ACC112 (cell line): ENCODE data around the gene OSBPL2.

Experiments
- H2AFZ ChIP-seq: fragments of 200-600 bp; sonication (generic); one replicate; pipeline ENCODE4 v1.6.0; 2017; ENCODE audit warnings: antibody characterized with exemption, low read length; ENCODE audit not compliant: unreplicated experiment
- H3K27ac ChIP-seq: fragments of 200-600 bp; sonication (generic); 2 replicates; pipeline ENCODE4 v1.5.1; 2014; ENCODE audit warnings: low read depth, mild to moderate bottlenecking, antibody characterized with exemption, low read length, moderate library complexity
- H3K27me3 ChIP-seq: fragments of 200-600 bp; sonication (generic); 2 replicates; pipeline ENCODE4 v1.6.1; 2014; ENCODE audit warnings: mild to moderate bottlenecking, antibody characterized with exemption, low read length, moderate library complexity, mixed read lengths; ENCODE audit not compliant: insufficient read depth
- H3K36me3 ChIP-seq: fragments of 200-600 bp; sonication (generic); 2 replicates; pipeline ENCODE4 v1.6.1; 2016; ENCODE audit warnings: mild to moderate bottlenecking, antibody characterized with exemption, low read length, moderate library complexity, mixed read lengths; ENCODE audit not compliant: insufficient read depth
- H3K4me1 ChIP-seq: fragments of 200-600 bp; sonication (generic); one replicate; pipeline ENCODE4 v1.6.1; 2016; ENCODE audit warnings: low read length, mixed read lengths; ENCODE audit not compliant: insufficient read depth, unreplicated experiment, control insufficient read depth
- H3K4me3 ChIP-seq: fragments of 200-600 bp; sonication (generic); 2 replicates; pipeline ENCODE4 v1.5.1; 2014; ENCODE audit warnings: mild to moderate bottlenecking, low read depth, low read length
- H3K79me2 ChIP-seq: fragments of 200-600 bp; sonication (generic); one replicate; pipeline ENCODE4 v1.6.0; 2016; ENCODE audit warnings: low read length; ENCODE audit not compliant: control insufficient read depth, unreplicated experiment, insufficient read depth

The OSBPL2 gene

DNA sequence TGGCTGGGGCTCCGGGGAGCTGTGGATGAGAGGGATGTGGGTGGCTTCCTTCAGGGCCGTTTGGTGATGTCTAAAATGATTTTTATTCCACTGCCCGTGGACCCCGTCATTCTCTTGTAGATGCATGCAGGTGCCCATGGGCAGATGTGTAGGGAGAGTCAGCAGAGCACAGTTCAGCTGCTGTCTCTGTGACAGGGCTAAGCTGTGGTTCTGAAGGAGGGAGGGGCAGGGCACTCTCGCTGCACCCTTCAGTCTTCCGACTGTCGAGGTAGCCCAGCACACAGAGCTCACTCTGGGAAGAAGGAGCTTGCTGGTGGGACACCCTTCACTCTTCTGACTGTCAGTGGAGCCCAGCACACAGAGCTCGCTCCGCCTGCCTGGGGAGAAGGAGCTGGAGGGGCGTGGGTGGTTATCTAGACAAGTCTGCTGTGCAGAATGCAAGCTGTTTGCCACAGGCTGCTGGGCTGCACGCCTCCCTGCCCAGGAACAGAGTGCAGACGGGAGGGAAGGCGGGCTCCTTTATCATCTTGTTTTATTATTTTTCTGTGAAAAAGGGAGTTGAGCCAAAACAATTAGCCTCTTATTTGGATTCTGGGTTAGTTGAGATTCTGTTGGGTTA, 36.1 kb downstream of the OSBPL2 start:
- Histone ChIP-seq H3K4me1 (no peaks in the 10 kb centered on the region), H3K27ac (no peak overlapping the region), H3K79me2 (no peaks in the 10 kb centered on the region), H3K27me3 (no peaks in the 10 kb centered on the region), H2AFZ (no peak overlapping the region), H3K36me3 (peaks cover 4% of the 10 kb centered on the region; the same call in 1 of the 2 replicates), H3K4me3 (no peak overlapping the region)

DNA sequence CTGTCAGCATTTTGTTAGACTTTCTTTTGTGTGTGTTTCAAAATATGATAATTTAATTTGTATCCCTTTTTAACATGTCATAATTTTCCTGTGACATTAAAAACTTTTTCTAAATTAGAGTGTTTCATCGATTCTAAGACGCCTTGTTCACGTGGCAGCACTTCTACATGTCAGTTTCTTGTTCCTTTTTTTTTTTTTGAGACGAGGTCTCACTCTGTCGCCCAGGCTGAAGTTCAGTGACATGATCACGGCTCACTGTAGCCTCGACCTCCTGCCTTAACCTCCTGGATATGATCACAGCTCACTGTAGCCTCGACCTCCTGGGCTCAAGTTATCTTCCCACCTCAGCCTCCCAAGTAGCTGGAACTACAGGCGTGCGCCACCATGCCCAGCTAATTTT, 36.9 kb downstream of the OSBPL2 start:
- no peak overlapping the region for H2AFZ ChIP-seq
- no peak overlapping the region for H3K4me3 ChIP-seq
- H3K27me3 ChIP-seq = no peaks in the 10 kb centered on the region
- no peaks in the 10 kb centered on the region for H3K79me2 ChIP-seq
- H3K27ac ChIP-seq = no peak overlapping the region
- H3K36me3 ChIP-seq = peaks cover 4% of the 10 kb centered on the region; the same call in 1 of the 2 replicates
- no peaks in the 10 kb centered on the region for H3K4me1 ChIP-seq

DNA sequence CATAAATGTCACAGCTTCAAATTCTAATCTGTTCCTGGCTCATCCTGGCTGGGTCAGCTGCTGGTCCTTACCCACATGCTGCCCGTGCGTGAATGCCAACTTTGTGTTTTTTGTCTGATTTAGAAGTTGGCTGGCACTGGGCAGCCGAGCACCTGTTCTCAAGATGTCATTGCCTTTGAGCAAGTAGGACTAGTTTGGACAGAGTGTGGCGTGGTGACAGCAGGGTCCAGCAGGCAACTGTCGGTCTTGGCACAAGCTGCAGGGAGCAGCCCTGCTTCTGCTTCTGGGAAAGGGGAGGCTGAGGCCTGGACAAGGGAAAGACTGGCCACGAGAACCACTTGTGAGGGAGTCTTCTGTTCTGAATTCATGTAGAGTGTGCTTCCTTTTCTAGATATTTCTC, 38.1 kb downstream of the OSBPL2 start:
- Histone ChIP-seq H3K36me3 (peaks cover 4% of the 10 kb centered on the region; the same call in 1 of the 2 replicates), H3K4me1 (no peaks in the 10 kb centered on the region), H3K79me2 (no peaks in the 10 kb centered on the region), H3K4me3 (no peak overlapping the region), H3K27me3 (no peaks in the 10 kb centered on the region), H3K27ac (no peak overlapping the region), H2AFZ (no peak overlapping the region)

DNA sequence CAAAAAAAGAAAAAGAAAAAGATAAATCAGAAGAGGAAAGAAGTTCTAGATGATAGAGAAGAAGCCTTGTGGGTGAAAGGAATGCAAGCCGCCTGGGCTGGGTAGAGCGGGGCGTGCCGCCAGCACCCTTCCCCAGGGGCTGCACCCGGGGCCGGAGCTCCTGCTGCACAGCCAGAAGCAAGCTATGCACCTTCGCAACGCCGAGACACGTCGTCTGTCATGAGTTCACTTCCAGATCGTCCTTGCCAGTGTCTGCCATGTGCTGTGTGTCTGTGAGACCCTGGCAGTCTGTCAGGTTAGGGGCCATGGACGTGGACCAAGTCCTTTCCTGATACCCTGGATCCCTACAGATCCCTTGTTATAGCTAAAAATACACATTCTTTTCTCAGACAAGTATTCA, 38.9 kb downstream of the OSBPL2 start:
- H3K36me3 ChIP-seq = peaks cover 4% of the 10 kb centered on the region; the same call in 1 of the 2 replicates
- no peaks in the 10 kb centered on the region for H3K79me2 ChIP-seq
- H3K4me3 ChIP-seq = no peak overlapping the region
- no peak overlapping the region for H3K27ac ChIP-seq
- no peak overlapping the region for H2AFZ ChIP-seq
- no peaks in the 10 kb centered on the region for H3K27me3 ChIP-seq
- no peaks in the 10 kb centered on the region for H3K4me1 ChIP-seq

DNA sequence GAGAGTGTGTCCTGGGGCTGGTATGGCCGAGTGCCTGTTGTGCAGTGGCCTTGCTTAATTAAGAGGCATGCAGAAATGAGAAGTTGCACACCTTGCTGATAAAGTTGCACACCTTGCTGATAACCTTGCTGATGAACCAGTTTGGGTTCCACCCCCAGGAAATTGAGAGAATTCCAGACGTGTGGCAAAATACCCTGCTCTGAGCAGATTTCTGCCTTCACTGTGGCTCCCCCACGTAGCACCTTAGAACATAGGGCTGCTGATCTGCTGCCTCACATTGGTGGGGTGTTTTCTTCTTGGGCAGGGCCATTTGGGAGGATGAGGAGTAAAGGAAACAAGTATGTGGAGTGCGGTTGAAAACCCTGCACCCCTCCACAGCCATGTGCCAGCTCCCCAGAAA, 42.0 kb downstream of the OSBPL2 start:
- Histone ChIP-seq H3K27me3 (no peaks in the 10 kb centered on the region), H3K36me3 (peaks cover 4% of the 10 kb centered on the region; the same call in 1 of the 2 replicates), H3K4me1 (no peaks in the 10 kb centered on the region), H3K4me3 (no peak overlapping the region), H3K27ac (no peak overlapping the region), H3K79me2 (no peaks in the 10 kb centered on the region), H2AFZ (no peak overlapping the region)

DNA sequence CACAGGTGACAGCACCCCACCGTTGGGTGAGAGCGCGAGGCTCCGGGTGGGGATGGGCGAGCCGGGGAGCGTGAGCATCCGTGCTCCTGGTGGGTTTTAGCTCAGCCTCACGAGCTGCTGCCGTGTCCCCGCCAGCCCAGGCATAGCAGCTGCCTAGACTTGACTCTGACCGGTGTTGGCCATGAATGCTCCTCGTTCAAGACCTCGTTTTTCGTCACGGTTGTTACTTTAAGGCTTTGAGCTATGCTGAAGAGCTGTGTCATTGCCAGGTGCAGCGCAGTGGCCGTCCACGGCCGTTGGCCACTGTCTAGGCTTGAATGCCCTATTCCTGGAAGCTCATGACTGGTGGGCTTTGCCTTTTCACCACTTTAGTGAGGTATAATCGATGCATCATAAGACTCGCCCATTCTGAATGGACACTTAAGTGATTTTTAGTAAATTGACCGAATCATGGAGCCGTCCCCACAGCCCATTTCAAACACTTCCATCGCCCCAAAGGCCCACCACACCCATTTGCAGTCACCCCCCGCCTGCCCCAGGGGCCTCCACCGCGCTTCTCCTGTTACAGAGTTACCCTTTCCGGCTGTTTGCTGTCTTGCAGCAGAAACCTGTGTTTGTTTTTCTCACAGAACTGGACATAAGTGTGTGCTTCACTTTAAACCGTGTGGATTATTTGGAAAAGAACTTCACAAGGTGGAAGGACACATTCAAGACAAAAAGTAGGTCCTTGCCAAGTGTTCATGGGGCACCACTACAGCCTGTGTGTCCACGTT, 43.0 kb downstream of the OSBPL2 start:
- no peaks in the 10 kb centered on the region for H3K4me1 ChIP-seq
- H3K4me3 ChIP-seq = no peak overlapping the region
- H3K27me3 ChIP-seq = no peaks in the 10 kb centered on the region
- H3K27ac ChIP-seq = no peak overlapping the region
- no peak overlapping the region for H2AFZ ChIP-seq
- H3K36me3 ChIP-seq = peaks cover 4% of the 10 kb centered on the region; the same call in 1 of the 2 replicates
- no peaks in the 10 kb centered on the region for H3K79me2 ChIP-seq

DNA sequence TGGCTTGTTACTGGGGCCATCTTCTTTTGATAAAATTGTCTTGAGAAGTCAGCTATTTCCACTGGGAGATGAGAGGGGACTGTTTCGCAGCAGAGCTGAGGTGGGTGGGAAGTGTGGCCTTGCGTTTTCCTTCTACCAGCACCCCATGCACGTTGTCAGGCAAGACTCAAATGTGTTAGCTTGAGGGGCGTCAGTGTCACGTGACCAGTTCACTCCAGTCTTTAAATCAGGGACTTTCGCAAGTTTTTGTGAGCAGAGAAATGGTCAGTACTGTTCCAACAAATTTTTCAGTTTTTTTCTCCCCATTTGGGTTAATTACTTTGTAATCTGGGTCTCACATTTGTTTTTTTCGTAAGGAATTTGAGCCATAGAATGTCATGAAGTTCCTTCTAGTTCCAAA, 43.8 kb downstream of the OSBPL2 start:
- no peaks in the 10 kb centered on the region for H3K27me3 ChIP-seq
- no peak overlapping the region for H3K27ac ChIP-seq
- no peak overlapping the region for H3K4me3 ChIP-seq
- no peaks in the 10 kb centered on the region for H3K4me1 ChIP-seq
- H3K36me3 ChIP-seq = peaks cover 4% of the 10 kb centered on the region; the same call in 1 of the 2 replicates
- no peak overlapping the region for H2AFZ ChIP-seq
- H3K79me2 ChIP-seq = no peaks in the 10 kb centered on the region

DNA sequence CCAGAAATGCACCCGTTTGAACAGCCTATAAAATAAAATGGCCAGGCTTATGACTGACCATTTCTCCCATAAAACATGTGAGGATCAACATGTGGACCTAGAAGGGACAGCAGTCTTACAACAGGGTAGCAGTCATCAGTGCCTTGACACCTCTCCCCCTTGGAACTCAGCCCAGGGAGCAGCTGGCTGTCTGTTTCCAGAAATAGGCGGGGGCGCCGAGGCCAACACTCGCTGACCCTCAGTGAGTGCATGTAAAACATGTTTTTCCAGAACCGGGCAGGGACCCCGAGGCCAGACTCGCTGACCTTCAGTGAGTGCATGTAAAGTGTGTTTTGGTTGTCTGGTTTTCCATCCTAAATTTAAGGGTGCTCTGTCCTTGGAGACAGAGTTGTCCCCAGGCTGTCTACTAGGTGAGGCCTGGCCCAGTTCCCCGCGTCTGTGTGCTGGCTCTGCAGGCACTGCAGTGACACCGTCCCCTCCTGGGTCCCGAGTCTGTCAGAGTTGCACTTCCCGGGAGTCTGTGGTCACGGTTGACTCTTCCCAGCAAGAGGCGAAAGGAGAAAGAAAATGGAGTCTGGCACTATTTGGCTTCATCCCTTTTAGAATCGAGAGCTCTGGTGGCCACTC, 44.7 kb downstream of the OSBPL2 start:
- Histone ChIP-seq H3K27me3 (no peaks in the 10 kb centered on the region), H3K36me3 (peaks cover 4% of the 10 kb centered on the region; the same call in 1 of the 2 replicates), H3K27ac (no peak overlapping the region), H3K4me1 (no peaks in the 10 kb centered on the region), H3K4me3 (no peak overlapping the region), H2AFZ (no peak overlapping the region), H3K79me2 (no peaks in the 10 kb centered on the region)

DNA sequence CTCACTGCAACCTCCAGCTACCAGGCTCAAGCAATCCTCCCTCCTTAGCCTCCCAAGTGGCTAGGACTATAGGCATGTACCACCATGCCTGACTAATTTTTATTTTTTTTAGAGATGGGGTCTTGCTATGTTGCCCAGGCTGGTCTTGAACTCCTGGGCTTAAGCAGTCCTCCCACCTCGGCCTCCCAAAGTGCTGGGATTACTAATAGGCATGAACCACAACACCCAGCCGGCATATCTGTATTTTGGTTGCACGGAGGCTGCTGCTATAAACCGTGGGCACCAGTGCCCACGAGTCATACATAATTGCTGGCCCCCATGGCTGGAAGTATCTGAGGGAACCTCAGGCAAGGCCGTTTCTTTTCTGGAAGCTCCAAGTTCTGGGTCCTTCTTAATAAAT, 46.1 kb downstream of the OSBPL2 start:
- H3K27ac ChIP-seq = no peak overlapping the region
- H3K4me3 ChIP-seq = no peak overlapping the region
- no peaks in the 10 kb centered on the region for H3K79me2 ChIP-seq
- no peak overlapping the region for H2AFZ ChIP-seq
- H3K27me3 ChIP-seq = no peaks in the 10 kb centered on the region
- no peaks in the 10 kb centered on the region for H3K36me3 ChIP-seq
- H3K4me1 ChIP-seq = no peaks in the 10 kb centered on the region

DNA sequence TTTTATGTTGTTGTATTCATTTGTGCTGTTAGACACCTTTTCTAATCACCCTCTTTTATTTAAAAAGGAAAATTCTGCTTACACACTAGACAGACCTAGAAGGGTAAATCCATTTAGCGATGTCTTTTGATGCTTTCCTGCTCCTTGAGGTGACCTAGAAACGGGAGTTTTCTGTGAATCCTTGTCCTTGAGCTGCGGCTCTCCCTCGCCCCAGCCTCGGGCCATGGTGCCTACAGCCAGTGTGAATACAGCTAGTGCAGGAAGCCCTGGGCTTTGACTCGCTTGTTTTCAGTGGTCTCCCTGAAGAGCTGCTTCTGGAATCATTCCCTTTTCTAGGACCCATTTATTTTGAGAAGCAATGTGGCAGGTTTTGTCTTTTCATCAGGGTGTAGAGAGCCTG, 46.8 kb downstream of the OSBPL2 start:
- Histone ChIP-seq H3K4me1 (no peaks in the 10 kb centered on the region), H3K36me3 (no peaks in the 10 kb centered on the region), H2AFZ (no peak overlapping the region), H3K27ac (no peak overlapping the region), H3K27me3 (no peaks in the 10 kb centered on the region), H3K4me3 (no peak overlapping the region), H3K79me2 (no peaks in the 10 kb centered on the region)
